Measurements from ENCODE around the gene KMT2A.

- TF ChIP-seq POLR2A (IDR thresholded peaks at IDR 0.05): no peak
- TF ChIP-seq CTCF (IDR thresholded peaks at IDR 0.05): no peak
Observed at GRCh38 chr11:118552341-118552740, 116.0 kb downstream of the KMT2A start.
